H9 (cell line): ENCODE data around the gene SPPL3. TPM values are rescaled to one million over a fixed set of nuclear protein-coding genes. Genes with fewer than 3 reads are reported as not detected.

ENCODE experiments used
- DNase-seq: peaks from one replicate; pipeline ENCODE4 v3.0.0-alpha.2; 2017
- H2AFZ ChIP-seq: one replicate; pipeline ENCODE4 v1.6.1; 2013; ENCODE audit warnings: mild to moderate bottlenecking, low read length, control low read depth, moderate library complexity
- H2AK5ac ChIP-seq: 2 replicates; pipeline ENCODE4 v1.6.1; 2013; ENCODE audit warnings: low read length, control low read depth, mixed read lengths; ENCODE audit not compliant: insufficient read length
- H2BK120ac ChIP-seq: one replicate; pipeline ENCODE4 v1.6.1; 2013; ENCODE audit warnings: low read depth, mild to moderate bottlenecking, low read length, control low read depth, inconsistent platforms; ENCODE audit not compliant: poor library complexity, severe bottlenecking
- H2BK12ac ChIP-seq: 2 replicates; pipeline ENCODE4 v1.6.1; 2013; ENCODE audit warnings: low read length, control low read depth, mixed read lengths, low read depth; ENCODE audit not compliant: insufficient read length
- H2BK15ac ChIP-seq: 2 replicates; pipeline ENCODE4 v1.6.1; 2013; ENCODE audit warnings: low read depth, low read length, control low read depth
- H2BK20ac ChIP-seq: one replicate; pipeline ENCODE4 v1.6.1; 2013; ENCODE audit warnings: low read depth, mild to moderate bottlenecking, low read length, control low read depth, inconsistent platforms; ENCODE audit not compliant: poor library complexity, severe bottlenecking
- H2BK5ac ChIP-seq: 2 replicates; pipeline ENCODE4 v1.6.1; 2013; ENCODE audit warnings: low read length, control low read depth, mixed read lengths; ENCODE audit not compliant: insufficient read length
- H3K14ac ChIP-seq: 2 replicates; pipeline ENCODE4 v1.6.1; 2013; ENCODE audit warnings: low read length, control low read depth; ENCODE audit not compliant: insufficient read depth
- H3K18ac ChIP-seq: 2 replicates; pipeline ENCODE4 v1.6.1; 2013; ENCODE audit warnings: low read depth, mild to moderate bottlenecking, mixed read lengths, low read length, control low read depth; ENCODE audit not compliant: insufficient read length
- H3K23ac ChIP-seq: 2 replicates; pipeline ENCODE4 v1.6.1; 2013; ENCODE audit warnings: low read length, control low read depth, mixed read lengths, low read depth; ENCODE audit not compliant: insufficient read length
- H3K23me2 ChIP-seq: 2 replicates; pipeline ENCODE4 v1.6.1; 2013; ENCODE audit warnings: low read depth, mild to moderate bottlenecking, mixed read lengths, low read length, control low read depth; ENCODE audit not compliant: insufficient read length, poor library complexity, severe bottlenecking
- H3K27ac ChIP-seq: 2 replicates; pipeline ENCODE4 v1.5.1; 2013; ENCODE audit warnings: low read length, control low read depth, mixed read lengths, low read depth; ENCODE audit not compliant: insufficient read length
- H3K27me3 ChIP-seq: 2 replicates; pipeline ENCODE4 v1.6.1; 2013; ENCODE audit warnings: low read length, control low read depth, inconsistent platforms; ENCODE audit not compliant: insufficient read depth
- H3K4ac ChIP-seq: 2 replicates; pipeline ENCODE4 v1.6.1; 2013; ENCODE audit warnings: low read depth, mild to moderate bottlenecking, control low read depth, inconsistent platforms, low read length, moderate library complexity
- H3K4me1 ChIP-seq: 2 replicates; pipeline ENCODE4 v1.6.1; 2013; ENCODE audit warnings: low read length, control low read depth, inconsistent platforms; ENCODE audit not compliant: insufficient read depth
- H3K4me2 ChIP-seq: 2 replicates; pipeline ENCODE4 v1.6.1; 2013; ENCODE audit warnings: low read length, control low read depth, mixed read lengths; ENCODE audit not compliant: insufficient read length, insufficient read depth
- H3K56ac ChIP-seq: 2 replicates; pipeline ENCODE4 v1.6.1; 2013; ENCODE audit warnings: low read depth, mild to moderate bottlenecking, mixed read lengths, low read length, control low read depth; ENCODE audit not compliant: insufficient read length
- H3K79me1 ChIP-seq: 2 replicates; pipeline ENCODE4 v1.6.1; 2013; ENCODE audit warnings: low read depth, mild to moderate bottlenecking, moderate library complexity, low read length, control low read depth, inconsistent platforms; ENCODE audit not compliant: insufficient read depth, poor library complexity, severe bottlenecking
- H3K79me2 ChIP-seq: 2 replicates; pipeline ENCODE4 v1.6.1; 2013; ENCODE audit warnings: low read length, control low read depth, inconsistent platforms; ENCODE audit not compliant: insufficient read depth
- H3K9ac ChIP-seq: 2 replicates; pipeline ENCODE4 v1.6.1; 2013; ENCODE audit warnings: low read length, control low read depth, mixed read lengths; ENCODE audit not compliant: insufficient read length; ENCODE audit errors: extremely low read depth
- H3K9me3 ChIP-seq: one replicate; pipeline ENCODE4 v1.6.1; 2013; ENCODE audit warnings: low read depth, low read length, inconsistent platforms; ENCODE audit not compliant: control insufficient read depth
- H3T11ph ChIP-seq: one replicate; pipeline ENCODE4 v1.6.1; 2013; ENCODE audit warnings: mild to moderate bottlenecking, low read length, control low read depth, inconsistent platforms
- H4K20me1 ChIP-seq: one replicate; pipeline ENCODE4 v1.6.1; 2013; ENCODE audit not compliant: control insufficient read depth, insufficient read length, insufficient read depth
- H4K5ac ChIP-seq: 2 replicates; pipeline ENCODE4 v1.6.1; 2013; ENCODE audit warnings: low read depth, mild to moderate bottlenecking, mixed read lengths, low read length, control low read depth; ENCODE audit not compliant: insufficient read length
- H4K8ac ChIP-seq: replicated peaks from 2 replicates; pipeline ENCODE4 v1.6.1; 2013; ENCODE audit warnings: low read length, control low read depth, mixed read lengths, low read depth; ENCODE audit not compliant: insufficient read length
- H4K91ac ChIP-seq: 2 replicates; pipeline ENCODE4 v1.6.1; 2013; ENCODE audit warnings: low read depth, mild to moderate bottlenecking, moderate library complexity, mixed read lengths, low read length, control low read depth; ENCODE audit not compliant: insufficient read length
- H3K27ac Mint-ChIP-seq, 3 experiments: 2 replicates in 2 of 3; 3 replicates in 1 of 3; pipeline ENCODE4 v1.8.0; 2020 to 2021; ENCODE audit warnings: mixed read lengths in 3 of 3, mild to moderate bottlenecking in 1 of 3, moderate library complexity in 1 of 3
- H3K27me3 Mint-ChIP-seq: 2 replicates; pipeline ENCODE4 v1.8.0; 2021; ENCODE audit warnings: low read depth, mild to moderate bottlenecking, moderate library complexity, mixed read lengths
- H3K36me3 Mint-ChIP-seq, 3 experiments: 2 replicates in 2 of 3; 3 replicates in 1 of 3; pipeline ENCODE4 v1.8.0; 2020 to 2021; ENCODE audit warnings: low read depth in 3 of 3, mixed read lengths in 3 of 3; ENCODE audit not compliant: insufficient read depth in 1 of 3
- H3K4me1 Mint-ChIP-seq, 2 experiments: 2 replicates each; pipeline ENCODE4 v1.8.0; 2020; ENCODE audit warnings: mixed read lengths in 2 of 2
- H3K4me3 Mint-ChIP-seq, 2 experiments: 2 replicates in 1 of 2; 3 replicates in 1 of 2; pipeline ENCODE4 v1.8.0; 2020 to 2021; ENCODE audit warnings: mild to moderate bottlenecking in 2 of 2, mixed read lengths in 2 of 2, moderate library complexity in 1 of 2
- H3K9me3 Mint-ChIP-seq, 2 experiments: 2 replicates in 1 of 2; 3 replicates in 1 of 2; pipeline ENCODE4 v1.8.0; 2020; ENCODE audit warnings: mild to moderate bottlenecking in 2 of 2, mixed read lengths in 2 of 2, moderate library complexity in 1 of 2
- CTCF ChIP-seq: fragments of 200-600 bp; sonication (generic); conservative IDR thresholded peaks from 3 replicates; pipeline ENCODE4 v1.8.0; 2021; ENCODE audit warnings: antibody characterized with exemption, mild to moderate bottlenecking
- WGBS: extraction: QIAGEN DNeasy Blood & Tissue Kit; methylation state at CpG from one replicate; pipeline ENCODE4 v1.1.7; 2013; ENCODE audit warnings: missing lambda C conversion rate, low lambda C conversion rate, mixed read lengths; ENCODE audit not compliant: insufficient read length; ENCODE audit errors: extremely low coverage; 5-methylcytosine and 5-hydroxymethylcytosine counted together
- total RNA-seq: library from RNA; stranded (reverse); gene quantifications from 2 replicates; pipeline ENCODE4 v1.2.1, GENCODE V29; 2021

SPPL3 gene
- total RNA-seq, 1 experiment from 2014 or later: 46.3 TPM

DNA sequence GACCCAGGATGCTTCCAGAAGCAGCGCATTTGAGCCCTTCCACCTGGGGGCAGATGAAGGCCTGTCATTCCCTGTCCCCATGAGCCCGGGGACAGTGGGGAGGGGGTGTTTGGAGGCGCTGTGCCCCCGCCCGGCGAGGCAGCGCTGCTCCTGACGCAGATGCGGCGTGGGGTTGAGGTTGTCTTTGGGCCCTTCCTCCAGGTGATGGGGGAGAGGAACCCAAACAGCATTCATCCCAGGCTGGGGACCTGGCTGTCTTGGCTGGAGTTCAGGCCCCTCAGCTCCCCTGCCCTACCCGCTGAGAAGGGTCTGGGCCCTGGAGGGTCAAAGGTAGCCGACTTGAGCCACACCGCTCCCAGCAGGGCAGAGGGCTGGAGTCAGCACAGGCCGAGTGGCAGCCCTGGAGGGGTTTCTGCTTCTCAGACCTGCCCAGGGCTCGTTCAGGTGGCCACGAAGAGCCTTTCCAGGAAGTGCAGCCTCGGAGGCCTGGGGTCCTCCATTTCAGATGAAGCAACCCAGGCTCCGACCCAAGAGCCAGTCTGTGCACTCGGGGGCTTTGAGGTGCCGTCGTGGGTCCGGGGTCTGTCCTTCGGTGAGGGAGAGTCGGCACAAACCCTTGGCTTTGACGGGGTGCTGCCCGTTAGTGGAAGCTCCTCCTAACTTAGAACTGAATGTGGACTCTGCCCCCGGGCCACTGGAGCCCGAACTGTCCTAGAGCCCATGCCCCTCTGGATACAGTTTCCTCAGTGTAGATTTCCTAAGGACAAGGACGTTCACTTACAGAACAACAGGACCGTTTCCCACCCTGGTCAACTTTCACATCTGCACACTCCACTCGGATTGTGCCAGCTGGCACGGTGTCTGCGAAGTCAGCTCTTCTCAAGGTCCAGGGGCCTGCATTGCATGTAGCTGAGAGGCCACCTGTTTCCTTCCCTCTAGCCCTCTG lies 162.4 kb downstream of the SPPL3 start:
- no peak overlapping the region for H3K9ac ChIP-seq
- no CpG with 5 or more reads among the region's 33 CpGs for WGBS
- H4K5ac ChIP-seq: no peak overlapping the region
- H2AK5ac ChIP-seq: no peak overlapping the region
- no peak overlapping the region for H2BK15ac ChIP-seq
- Mint-ChIP-seq H3K9me3 (no peaks in the 10 kb centered on the region), H3K36me3 (no peaks in the 10 kb centered on the region), H3K4me1 (no peaks in the 10 kb centered on the region), H3K27ac (peak overlapping the region in 1 of 3 experiments; percentile 86; a peak in 1 of 7 replicates), H3K4me3 (no peak overlapping the region; a peak in 1 of 5 replicates), H3K27me3 (no peaks in the 10 kb centered on the region)
- no peak overlapping the region for H4K8ac ChIP-seq
- no peak overlapping the region for H4K91ac ChIP-seq
- H3K14ac ChIP-seq: no peak overlapping the region; the same call in 1 of the 2 replicates
- no peaks in the 10 kb centered on the region for H3K27me3 ChIP-seq
- H3K23ac ChIP-seq: no peak overlapping the region
- no peak for TF ChIP-seq CTCF
- no peaks in the 10 kb centered on the region for H3K79me1 ChIP-seq
- no peak overlapping the region for H3K27ac ChIP-seq
- H3K4ac ChIP-seq: no peak overlapping the region
- H3T11ph ChIP-seq: no peak overlapping the region
- no peak overlapping the region for H3K56ac ChIP-seq
- H2BK20ac ChIP-seq: no peak overlapping the region
- no peak overlapping the region for H3K4me2 ChIP-seq
- H3K79me2 ChIP-seq: no peaks in the 10 kb centered on the region
- H3K23me2 ChIP-seq: no peaks in the 10 kb centered on the region
- no peak overlapping the region for H2BK12ac ChIP-seq
- no peaks in the 10 kb centered on the region for H3K9me3 ChIP-seq
- no peaks in the 10 kb centered on the region for H3K4me1 ChIP-seq
- no peak overlapping the region for H3K18ac ChIP-seq
- no peak overlapping the region for H2BK120ac ChIP-seq
- no peak overlapping the region for H2AFZ ChIP-seq
- H2BK5ac ChIP-seq: no peak overlapping the region
- H4K20me1 ChIP-seq: no peaks in the 10 kb centered on the region
- no peak for DNase-seq
